Measurements from ENCODE around the gene CNFN.

The CNFN gene

GRCh38 chr19:42375415-42376176 lies 14.5 kb downstream of the CNFN start:
- DNase-seq (ENCODE audit: low read depth), result no peak

DNA sequence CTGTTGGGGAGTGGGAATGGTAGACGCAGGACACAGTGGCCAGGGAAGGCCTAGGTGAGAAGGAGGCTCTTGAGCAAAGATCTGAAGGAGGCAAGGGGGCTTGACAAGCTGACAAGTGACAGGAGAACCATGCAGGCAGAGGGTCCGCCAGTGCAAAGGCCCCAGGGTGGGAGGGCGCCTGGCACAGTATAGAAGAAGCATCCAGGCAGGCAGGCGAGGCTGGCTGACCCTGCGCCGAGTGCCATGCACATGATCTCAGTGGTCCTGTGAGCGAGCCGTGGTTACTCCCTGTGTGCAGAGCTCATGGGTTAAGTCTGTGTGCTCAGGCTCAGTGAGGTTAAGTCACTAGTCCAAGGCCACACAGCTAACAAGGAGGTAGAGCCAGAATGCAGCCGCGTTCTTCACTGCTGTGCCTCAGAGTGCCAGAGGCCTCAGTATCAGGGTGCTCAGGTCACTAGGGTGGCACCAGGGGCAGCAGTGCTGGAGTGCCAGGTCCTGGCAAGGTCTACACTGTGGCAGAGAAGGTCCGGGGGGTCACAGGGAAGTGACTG lies 15.2 kb downstream of the CNFN start:
- DNase-seq (ENCODE audit: low read depth), result no peak

DNA sequence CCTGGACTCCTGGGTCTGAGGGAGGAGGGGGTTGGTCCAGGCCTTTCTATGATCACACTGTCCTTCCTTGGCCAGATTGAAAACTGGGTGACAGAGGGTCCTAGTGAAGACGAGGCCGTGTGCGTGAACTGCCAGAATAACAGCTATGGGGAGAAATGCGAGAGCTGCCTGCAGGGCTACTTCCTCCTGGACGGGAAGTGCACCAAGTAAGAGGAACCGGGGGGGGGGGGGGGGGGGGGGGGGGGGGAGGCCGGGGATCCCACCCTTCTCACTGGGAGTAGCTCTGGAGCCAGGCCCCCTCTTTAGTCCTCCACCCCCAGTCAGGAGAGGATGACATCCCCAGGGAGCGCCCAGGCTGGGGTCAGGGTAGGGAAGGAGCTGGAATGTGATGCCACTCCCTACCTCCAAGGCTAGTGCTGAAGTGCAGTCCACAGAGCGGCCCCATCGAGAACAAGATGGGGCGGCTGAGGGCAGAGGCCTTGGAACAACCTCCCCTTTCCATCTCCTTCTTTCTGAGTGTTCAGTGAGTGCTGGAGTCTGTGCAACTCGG lies 19.4 kb downstream of the CNFN start:
- no peak for DNase-seq (ENCODE audit: low read depth)

- no peak for DNase-seq (ENCODE audit: low read depth)
Measured at GRCh38 chr19:42370068-42370520, 20.0 kb downstream of the CNFN start.

- no peak for DNase-seq (ENCODE audit: low read depth)
Measured at GRCh38 chr19:42369433-42370067, 20.5 kb downstream of the CNFN start.

GRCh38 chr19:42368765-42369164 lies 21.3 kb downstream of the CNFN start:
- no peak for DNase-seq (ENCODE audit: low read depth)

DNA sequence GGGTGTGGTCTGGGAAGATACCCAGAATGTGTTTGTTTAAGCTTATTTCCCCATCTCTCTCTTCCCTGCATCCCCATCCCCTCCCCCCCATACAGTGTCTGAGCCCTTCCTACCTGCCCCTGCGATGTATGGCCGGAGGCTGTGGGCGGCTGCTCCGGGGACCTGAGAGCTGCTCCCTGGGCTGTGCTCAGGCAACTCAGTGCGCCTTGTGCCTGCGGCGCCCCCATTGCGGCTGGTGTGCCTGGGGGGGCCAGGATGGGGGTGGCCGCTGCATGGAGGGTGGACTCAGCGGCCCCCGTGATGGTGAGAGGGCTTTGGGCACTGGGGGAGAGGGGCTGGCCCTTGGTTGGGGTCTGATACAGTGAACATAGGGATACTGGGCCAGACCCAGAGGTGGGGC lies 21.7 kb downstream of the CNFN start:
- DNase-seq (ENCODE audit: low read depth), result no peak

DNA sequence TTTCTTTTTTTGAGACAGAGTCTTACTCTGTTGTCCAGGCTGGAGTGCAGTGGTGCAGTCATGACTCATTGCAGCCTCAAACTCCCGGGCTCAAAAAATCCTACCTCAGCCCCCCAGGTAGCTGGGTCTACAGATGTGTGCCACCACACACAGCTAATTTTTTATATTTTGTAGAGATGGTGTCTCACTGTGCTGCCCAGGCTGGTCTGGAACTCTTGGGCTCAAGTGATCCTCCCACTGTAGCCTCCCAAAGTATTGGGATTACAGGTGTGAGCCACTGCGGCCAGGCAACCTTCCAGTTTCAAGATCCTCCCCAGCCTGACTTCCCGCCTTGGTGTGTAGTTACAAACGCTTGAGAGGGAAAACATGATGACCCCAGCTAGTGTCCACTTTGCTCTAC lies 22.2 kb downstream of the CNFN start:
- no peak for DNase-seq (ENCODE audit: low read depth)

GRCh38 chr19:42366673-42367072 lies 23.4 kb downstream of the CNFN start:
- peak; percentile 41 for DNase-seq (ENCODE audit: low read depth)

DNA sequence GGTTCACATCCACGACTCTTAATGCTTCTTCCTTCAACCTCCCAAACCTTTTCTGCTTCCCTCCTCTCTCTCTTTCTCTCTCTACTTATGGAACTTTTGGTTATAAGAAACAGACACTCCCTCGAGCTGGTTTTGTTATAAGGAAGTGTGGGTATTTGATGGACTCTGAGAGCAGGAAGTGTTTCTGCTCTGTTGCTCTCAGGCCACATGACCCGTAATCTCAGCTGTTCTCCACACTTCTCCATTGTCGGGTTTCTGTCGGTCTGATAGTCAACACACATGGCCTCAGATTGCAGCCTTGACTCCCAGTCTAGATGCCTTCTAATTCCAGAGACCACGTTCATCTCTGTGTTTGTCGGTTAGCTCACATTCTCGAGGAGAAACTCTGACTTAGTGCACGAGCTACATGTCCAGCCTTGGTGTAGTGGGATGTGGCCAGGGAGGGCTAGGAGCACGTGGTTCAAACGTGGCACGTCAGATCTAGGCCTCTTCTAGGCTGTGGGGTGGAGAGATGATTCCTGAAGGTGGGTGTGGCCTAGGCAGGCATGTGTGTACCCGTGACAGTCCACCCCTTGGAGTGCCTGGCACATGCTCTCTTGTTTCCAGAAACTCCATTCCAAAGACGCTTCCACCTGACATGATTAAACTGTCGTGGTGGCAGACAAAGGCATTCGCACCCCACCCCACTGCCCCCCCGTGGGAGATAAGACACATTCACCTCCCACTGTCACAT lies 26.3 kb downstream of the CNFN start:
- no peak for DNase-seq (ENCODE audit: low read depth)

DNA sequence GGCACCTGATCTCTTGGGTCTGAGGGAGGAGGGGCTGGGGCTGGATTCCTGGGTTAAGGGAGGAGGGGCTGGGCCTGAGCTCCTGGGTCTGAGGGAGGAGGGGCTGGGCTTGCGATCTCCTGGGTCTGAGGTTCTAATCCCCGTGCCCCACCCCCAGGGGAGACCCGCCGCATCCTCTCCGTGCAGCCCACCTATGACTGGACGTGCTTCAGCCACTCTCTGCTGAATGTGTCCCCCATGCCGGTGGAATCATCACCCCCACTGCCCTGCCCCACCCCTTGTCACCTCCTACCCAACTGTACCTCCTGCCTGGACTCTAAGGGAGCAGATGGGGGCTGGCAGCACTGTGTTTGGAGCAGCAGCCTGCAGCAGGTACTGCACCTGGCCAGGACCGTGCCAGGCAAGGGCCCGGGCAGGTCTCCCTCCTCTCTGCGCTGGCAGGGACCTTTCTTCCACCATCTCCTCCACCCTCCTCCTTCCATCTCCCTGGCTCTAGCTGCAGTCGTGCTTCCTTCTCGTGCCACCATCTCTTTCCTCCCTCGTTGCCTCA lies 27.1 kb downstream of the CNFN start:
- DNase-seq (ENCODE audit: low read depth), result no peak

- no peak for DNase-seq (ENCODE audit: low read depth)
Measured at GRCh38 chr19:42362342-42362741, 27.8 kb downstream of the CNFN start.

- no peak for DNase-seq (ENCODE audit: low read depth)
Measured at GRCh38 chr19:42361545-42361910, 28.6 kb downstream of the CNFN start.

DNA sequence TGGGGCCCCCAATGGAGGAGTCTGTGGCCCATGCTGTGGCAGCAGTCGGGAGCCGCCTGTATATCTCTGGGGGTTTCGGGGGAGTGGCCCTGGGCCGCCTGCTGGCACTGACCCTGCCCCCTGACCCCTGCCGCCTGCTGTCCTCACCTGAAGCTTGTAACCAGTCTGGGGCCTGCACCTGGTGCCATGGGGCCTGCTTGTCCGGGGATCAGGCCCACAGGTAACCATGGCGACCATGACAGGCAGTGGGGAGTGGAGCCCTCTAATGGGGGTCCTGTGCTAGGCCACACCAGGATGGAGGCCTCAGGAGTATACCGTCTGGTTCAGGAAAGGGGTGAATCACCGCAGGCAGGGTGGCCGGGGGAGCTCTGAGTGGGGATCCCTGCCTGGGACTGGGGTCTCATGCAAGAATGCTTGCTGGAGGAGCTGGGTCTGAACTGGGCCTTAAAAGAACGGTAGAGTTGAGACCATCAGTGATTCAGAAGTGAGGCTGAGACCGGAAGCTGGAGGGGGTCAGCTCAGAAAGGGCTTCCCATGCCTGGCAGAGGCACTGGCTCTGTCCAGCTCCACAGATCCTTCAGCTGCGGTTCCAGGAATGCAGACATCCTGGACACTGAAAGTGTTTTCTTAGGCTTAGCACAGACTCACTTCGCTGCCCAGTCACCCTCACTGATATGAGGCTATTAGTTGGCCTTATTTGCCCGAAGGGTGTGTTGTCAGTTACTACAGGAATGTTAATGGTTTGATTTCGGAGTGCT lies 29.1 kb downstream of the CNFN start:
- peak; percentile 16 for DNase-seq (ENCODE audit: low read depth)

DNA sequence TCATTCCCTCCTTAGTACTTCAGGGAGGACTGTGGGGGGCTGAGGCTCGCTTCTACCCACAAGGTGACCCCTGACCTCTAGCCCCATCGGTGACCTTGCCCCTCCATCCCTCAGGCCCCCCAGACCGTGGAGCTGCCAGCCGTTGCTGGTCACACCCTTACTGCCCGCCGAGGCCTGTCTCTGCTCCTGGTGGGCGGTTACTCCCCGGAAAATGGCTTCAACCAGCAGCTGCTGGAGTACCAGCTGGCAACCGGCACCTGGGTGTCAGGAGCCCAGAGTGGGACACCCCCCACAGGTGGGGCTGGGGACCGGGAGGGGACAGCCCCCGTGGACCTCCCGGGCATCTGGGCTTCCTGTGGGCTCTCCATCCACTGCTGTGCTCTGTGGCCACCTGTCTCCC lies 32.8 kb downstream of the CNFN start:
- no peak for DNase-seq (ENCODE audit: low read depth)

DNA sequence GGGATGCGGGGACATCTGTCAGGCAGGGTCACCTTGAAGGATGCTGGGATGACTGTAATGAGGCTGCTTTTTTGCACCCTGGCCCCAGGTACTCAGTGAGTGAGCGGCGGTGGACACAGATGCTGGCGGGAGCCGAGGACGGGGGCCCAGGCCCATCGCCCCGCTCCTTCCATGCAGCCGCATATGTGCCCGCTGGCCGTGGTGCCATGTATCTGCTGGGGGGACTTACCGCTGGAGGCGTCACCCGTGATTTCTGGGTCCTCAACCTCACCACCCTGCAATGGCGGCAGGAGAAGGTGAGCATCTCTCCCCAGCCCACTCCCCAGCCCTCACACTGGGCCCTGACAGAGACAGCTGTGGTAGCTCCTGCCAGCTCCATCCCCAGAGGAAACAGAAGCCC lies 33.4 kb downstream of the CNFN start:
- DNase-seq (ENCODE audit: low read depth), result no peak

- no peak for DNase-seq (ENCODE audit: low read depth)
Measured at GRCh38 chr19:42355896-42356295, 34.2 kb downstream of the CNFN start.

DNA sequence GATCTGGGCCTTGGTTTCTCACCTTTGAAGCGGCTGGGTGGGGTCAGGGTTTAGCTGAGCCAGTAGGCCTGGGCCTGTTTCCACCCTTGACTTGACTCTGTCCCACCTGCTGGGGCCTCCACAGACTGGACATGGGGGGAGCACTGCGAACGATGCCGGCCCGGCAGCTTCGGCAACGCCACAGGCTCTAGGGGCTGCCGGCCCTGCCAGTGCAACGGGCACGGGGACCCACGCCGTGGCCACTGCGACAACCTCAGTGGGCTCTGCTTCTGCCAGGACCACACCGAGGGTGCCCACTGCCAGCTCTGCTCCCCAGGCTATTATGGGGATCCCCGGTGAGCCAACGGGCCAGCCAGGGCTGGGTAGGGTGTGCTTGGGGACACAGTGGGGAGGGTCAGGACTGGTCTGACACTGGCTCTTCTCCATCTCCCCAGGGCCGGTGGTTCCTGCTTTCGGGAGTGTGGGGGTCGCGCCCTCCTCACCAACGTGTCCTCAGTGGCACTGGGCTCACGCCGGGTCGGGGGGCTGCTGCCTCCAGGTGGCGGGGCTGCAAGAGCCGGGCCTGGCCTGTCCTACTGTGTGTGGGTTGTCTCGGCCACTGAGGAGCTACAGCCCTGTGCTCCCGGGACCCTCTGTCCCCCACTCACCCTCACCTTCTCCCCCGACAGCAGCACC lies 36.6 kb downstream of the CNFN start:
- DNase-seq (ENCODE audit: low read depth), result no peak

DNA sequence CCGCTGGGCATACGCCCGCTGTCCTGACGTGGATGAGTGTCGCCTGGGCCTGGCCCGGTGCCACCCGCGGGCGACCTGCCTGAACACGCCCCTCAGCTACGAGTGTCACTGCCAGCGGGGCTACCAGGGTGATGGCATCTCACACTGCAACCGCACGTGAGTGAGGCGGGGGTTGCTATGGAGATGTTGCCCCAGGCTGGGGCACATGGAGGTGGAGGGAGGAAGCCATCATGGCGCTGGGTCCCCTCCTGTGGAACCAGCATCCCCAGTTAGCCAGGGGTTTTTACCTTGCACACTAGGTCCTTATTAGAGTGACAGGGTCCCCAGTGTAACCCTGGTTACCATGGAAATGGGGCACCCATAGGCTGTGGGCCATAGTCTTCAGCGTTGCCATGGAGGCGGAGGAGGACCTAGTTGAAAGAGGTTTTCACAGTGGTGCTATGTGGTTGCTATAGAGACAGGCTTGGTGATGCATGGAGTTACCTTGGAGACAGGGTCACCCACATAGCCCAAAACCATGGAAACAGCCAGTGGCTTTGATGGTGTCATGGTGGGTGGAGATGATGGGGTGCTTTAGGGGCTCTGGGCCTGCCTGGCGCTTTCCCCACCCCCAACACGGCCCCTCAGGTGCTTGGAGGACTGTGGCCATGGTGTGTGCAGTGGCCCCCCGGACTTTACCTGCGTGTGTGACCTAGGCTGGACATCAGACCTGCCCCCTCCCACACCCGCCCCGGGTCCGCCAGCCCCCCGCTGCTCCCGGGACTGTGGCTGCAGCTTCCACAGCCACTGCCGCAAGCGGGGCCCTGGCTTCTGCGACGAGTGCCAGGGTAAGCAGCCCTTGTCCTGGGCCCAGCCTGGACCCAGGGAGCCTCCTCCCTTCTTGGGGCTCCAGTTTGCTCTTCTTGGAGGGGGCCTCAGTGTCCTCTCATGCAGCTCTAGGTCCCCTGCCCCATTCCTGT lies 37.5 kb downstream of the CNFN start:
- DNase-seq (ENCODE audit: low read depth), result peak; percentile 21

Measured in EH (cell line).